Gastroesophageal sphincter (tissue), 3 donors: ENCODE measurements around the gene HIRA.

Experiments
- CTCF ChIP-seq, 4 experiments: fragments of 200-600 bp in 2 of 4; fragments of 450-650 bp in 2 of 4; sonication (generic) in 1 of 4; IDR thresholded peaks; one replicate each; pipeline ENCODE4 v1.5.1; 2017 to 2019; ENCODE audit warnings: antibody characterized with exemption in 4 of 4, mild to moderate bottlenecking in 2 of 4, moderate library complexity in 2 of 4
- POLR2A ChIP-seq, 2 donors: fragments of 450-650 bp; IDR thresholded peaks; one replicate each; pipeline ENCODE4 v1.6.1; 2017; ENCODE audit warnings: antibody characterized with exemption in 2 of 2, mild to moderate bottlenecking in 2 of 2, moderate library complexity in 1 of 2
- POLR2AphosphoS5 ChIP-seq: sonication (generic); formaldehyde crosslinking; IDR thresholded peaks from one replicate; pipeline ENCODE4 v1.6.1; 2017; ENCODE audit warnings: antibody characterized with exemption

- no peak for TF ChIP-seq CTCF (IDR thresholded peaks at IDR 0.05)
- TF ChIP-seq POLR2A (IDR thresholded peaks at IDR 0.05): no peak
- TF ChIP-seq POLR2AphosphoS5: no peak
These were observed 78.0 kb downstream of the HIRA start for GRCh38 chr22:19353363-19354131.
